ENCODE results near the gene CROCC2. TPM values are rescaled to one million over a fixed set of nuclear protein-coding genes. Genes with fewer than 3 reads are reported as not detected.

Gene CROCC2
- total and polyA plus RNA-seq, 10 of the 15 experiments (the other 5 are each of a cell fraction or from before 2014, with no cell fraction given), result not detected

GRCh38 chr2:240861547-240861946, 44.6 kb upstream of the CROCC2 start:
- H3K27me3 ChIP-seq (replicated peaks in 1 of 2; ENCODE audit: control insufficient read depth in 2 of 2, insufficient read depth in 2 of 2, low read length in 1 of 2), result peaks cover 1 to 6% of the 10 kb centered on the region in 2 experiments; a peak in 2 of 4 replicates
- ChIA-PET SMC1A (ENCODE audit: uncharacterized antibody, unreplicated experiment) (no interaction called here), RAD21 (ENCODE audit: unreplicated experiment) (no interaction called here), POLR2A (no interaction called here), CTCF (interaction anchor here (2.5 kb wide), 1 partner anchor 10 kb away, joined by 12 read pairs; no protein-coding TSS in a partner anchor)
- DNase-seq (ENCODE audit: low read depth, low spot score), result no peak
- no peak overlapping the region for H3K4me2 ChIP-seq (ENCODE audit: control insufficient read depth, insufficient read depth)
- H2AFZ ChIP-seq (ENCODE audit: control insufficient read depth, low read depth, low read length), result no peak overlapping the region
- TF ChIP-seq EP300 (IDR thresholded peaks at IDR 0.05; ENCODE audit: borderline replicate concordance in 1 of 2, control insufficient read depth in 1 of 2, low read depth in 2 of 2, low read length in 2 of 2) (no peak), TCF7 (IDR thresholded peaks at IDR 0.05; ENCODE audit: borderline replicate concordance) (no peak), NR2C1 (IDR thresholded peaks at IDR 0.05) (no peak), SMARCA5 (IDR thresholded peaks at IDR 0.05) (no peak), IKZF1 (conservative IDR thresholded peaks at IDR 0.05) (no peak), PBX3 (IDR thresholded peaks at IDR 0.05; ENCODE audit: insufficient replicate concordance, low read depth, low read length) (no peak), IRF3 (IDR thresholded peaks at IDR 0.05) (no peak), HDAC2 (IDR thresholded peaks at IDR 0.05) (no peak), ZSCAN29 (IDR thresholded peaks at IDR 0.05) (no peak), TCF3 (IDR thresholded peaks at IDR 0.05; ENCODE audit: borderline replicate concordance, insufficient read depth, low read depth, low read length) (no peak), NKRF (conservative IDR thresholded peaks at IDR 0.05) (no peak), BCL11A (IDR thresholded peaks at IDR 0.05; ENCODE audit: low read depth, low read length) (no peak)
- H3K36me3 ChIP-seq (ENCODE audit: control insufficient read depth in 2 of 2, insufficient read depth in 2 of 2, low read length in 1 of 2), result no peaks in the 10 kb centered on the region
- no peak for FAIRE-seq
- no peaks in the 10 kb centered on the region for H3K9me3 ChIP-seq (replicated peaks; ENCODE audit: control insufficient read depth, insufficient read depth, low read length)
- no peaks in the 10 kb centered on the region for H4K20me1 ChIP-seq (ENCODE audit: control insufficient read depth, insufficient read depth)
- no peaks in the 10 kb centered on the region for H3K4me1 ChIP-seq (ENCODE audit: control insufficient read depth, insufficient read depth, low read length)
- ATAC-seq, result no peak
- no peak overlapping the region for H3K9ac ChIP-seq (ENCODE audit: control insufficient read depth, insufficient read depth, low read length)
- no peaks in the 10 kb centered on the region for H3K79me2 ChIP-seq (ENCODE audit: control insufficient read depth, insufficient read depth, low read length)
- H3K4me3 ChIP-seq, result no peak overlapping the region
- BruUV-seq (replicated peaks), result no TSS peak
- in situ Hi-C loops (cut with MboI) (no loop called here), intact Hi-C loops (cut with micrococcal nuclease; ENCODE audit: unreplicated experiment) (no loop called here)
- no peak overlapping the region for H3K27ac ChIP-seq (ENCODE audit: control insufficient read depth, insufficient read depth)
- WGBS (ENCODE audit: insufficient coverage, insufficient replicate concordance, low lambda C conversion rate, missing lambda C conversion rate), result 0% methylated on average over 2 of the region's 2 CpGs

Measured in GM12878 (cell line).